ENCODE data around the gene OR10H3.

DNA sequence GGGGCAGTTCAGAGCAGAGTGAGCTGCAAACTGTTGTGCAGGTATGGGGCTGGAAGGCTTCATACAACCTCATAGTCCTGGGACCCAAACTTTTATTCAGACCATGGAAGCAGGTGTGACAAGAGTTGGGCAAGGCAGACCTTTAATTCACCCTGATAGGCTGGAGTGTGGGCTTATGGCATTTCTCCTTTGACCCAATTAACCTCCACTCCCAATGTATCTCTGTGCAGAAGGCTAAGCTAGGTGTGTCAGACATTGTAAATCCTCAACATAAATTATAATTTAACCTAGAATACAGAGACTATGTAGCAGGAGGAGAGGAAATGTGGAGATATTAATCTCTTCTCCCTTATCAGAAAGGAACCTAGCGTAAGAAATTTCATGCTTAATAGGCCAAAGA, 22.1 kb upstream of the OR10H3 start:
- TF ChIP-seq, protein P1, sequence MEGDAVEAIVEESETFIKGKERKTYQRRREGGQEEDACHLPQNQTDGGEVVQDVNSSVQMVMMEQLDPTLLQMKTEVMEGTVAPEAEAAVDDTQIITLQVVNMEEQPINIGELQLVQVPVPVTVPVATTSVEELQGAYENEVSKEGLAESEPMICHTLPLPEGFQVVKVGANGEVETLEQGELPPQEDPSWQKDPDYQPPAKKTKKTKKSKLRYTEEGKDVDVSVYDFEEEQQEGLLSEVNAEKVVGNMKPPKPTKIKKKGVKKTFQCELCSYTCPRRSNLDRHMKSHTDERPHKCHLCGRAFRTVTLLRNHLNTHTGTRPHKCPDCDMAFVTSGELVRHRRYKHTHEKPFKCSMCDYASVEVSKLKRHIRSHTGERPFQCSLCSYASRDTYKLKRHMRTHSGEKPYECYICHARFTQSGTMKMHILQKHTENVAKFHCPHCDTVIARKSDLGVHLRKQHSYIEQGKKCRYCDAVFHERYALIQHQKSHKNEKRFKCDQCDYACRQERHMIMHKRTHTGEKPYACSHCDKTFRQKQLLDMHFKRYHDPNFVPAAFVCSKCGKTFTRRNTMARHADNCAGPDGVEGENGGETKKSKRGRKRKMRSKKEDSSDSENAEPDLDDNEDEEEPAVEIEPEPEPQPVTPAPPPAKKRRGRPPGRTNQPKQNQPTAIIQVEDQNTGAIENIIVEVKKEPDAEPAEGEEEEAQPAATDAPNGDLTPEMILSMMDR (IDR thresholded peaks at IDR 0.05), result no peak
- TF ChIP-seq POLR2A (IDR thresholded peaks at IDR 0.05), result no peak
